ENCODE results near the gene USP3.

DNA sequence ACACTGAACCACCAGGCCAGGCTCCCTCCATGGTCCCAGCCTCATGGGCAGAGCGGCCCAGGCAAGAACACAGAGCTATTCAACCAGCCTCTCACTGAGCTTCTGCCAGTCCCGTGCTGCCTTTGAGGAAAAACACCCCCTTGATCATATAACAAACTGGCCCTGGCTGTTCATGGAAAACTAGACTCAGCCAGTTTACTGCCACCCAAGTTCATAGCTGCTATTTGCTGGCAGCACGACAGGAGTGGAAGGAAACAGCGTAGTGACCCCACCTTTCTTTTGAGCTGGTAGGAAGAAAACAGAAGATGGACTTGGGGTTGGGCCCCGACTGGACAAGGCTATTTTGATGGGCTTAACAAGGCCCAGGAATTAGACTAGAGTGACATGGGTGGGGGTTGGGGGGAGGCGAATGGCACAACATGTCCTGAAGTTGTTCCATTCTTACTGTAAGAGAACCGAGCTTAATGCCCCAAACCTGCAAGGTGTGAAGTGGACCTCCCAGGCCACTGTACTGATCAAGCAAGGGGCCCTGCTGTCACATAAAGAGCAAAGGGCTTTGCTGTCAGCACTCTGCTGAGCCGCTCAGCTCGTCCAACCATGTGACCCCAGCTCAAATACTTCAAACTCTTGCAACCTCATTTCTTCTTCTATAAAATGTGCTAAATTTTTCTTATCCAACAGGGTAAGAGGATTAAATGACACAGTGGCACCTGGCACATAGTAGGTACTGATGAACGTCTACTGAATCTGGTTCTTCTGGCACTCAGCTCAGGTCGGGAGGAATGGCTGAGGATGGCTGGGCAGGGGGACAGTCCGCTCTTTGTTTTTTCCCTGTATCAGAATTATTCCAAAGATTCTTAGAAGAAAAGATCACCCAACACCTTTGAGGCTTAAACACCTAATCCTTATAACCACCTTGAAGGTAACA lies 94.3 kb downstream of the USP3 start:
- TF ChIP-seq CTCF (conservative IDR thresholded peaks at IDR 0.05 in 1 of 2, IDR thresholded peaks at IDR 0.05 in 1 of 2; ENCODE audit: low read depth in 1 of 2, low read length in 2 of 2) (no peak), EZH2 (IDR thresholded peaks at IDR 0.05; ENCODE audit: low read length, missing control alignments) (no peak)
